AG09309 (cell line): ENCODE data around the gene PRELID1.
A peak's percentile ranks its signal among the peaks of the same experiment; 100 is the strongest.

Experiments used
- DNase-seq: peaks from one replicate; pipeline ENCODE4 v3.0.0-alpha.2; 2010; ENCODE audit warnings: low read depth
- H3K4me3 ChIP-seq: 2 replicates; pipeline ENCODE4 v1.5.1; 2011; ENCODE audit warnings: mild to moderate bottlenecking, low read depth, low read length, moderate library complexity; ENCODE audit not compliant: control insufficient read depth
- TF ChIP-seq, protein P1 (sequence below): IDR thresholded peaks from 2 replicates; pipeline ENCODE4 v1.5.1; 2011; ENCODE audit warnings: mild to moderate bottlenecking, low read depth, low read length, inconsistent platforms; ENCODE audit not compliant: insufficient read depth, control insufficient read depth; ENCODE audit errors: missing control alignments

The PRELID1 gene

DNA sequence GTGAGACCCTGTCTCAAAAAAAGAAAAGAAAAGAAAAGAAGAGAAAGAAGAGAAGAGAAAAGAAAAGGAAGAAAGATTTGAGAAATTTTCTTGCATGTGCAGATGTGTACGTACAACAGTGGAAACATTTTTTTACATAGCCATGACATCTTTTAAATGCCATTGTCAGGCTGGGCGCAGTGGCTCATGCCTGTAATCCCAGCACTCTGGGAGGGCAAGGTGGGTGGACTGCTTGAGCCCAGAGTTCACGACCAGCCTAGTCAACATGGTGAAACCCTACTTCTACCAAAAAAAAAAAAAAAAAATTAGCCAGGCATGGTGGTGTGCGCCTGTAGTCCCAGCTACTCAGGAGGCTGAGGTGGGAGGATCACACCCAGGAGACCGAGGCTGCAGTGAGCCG lies 41.3 kb downstream of the PRELID1 start:
- H3K4me3 ChIP-seq = no peak overlapping the region
- TF ChIP-seq, protein P1, sequence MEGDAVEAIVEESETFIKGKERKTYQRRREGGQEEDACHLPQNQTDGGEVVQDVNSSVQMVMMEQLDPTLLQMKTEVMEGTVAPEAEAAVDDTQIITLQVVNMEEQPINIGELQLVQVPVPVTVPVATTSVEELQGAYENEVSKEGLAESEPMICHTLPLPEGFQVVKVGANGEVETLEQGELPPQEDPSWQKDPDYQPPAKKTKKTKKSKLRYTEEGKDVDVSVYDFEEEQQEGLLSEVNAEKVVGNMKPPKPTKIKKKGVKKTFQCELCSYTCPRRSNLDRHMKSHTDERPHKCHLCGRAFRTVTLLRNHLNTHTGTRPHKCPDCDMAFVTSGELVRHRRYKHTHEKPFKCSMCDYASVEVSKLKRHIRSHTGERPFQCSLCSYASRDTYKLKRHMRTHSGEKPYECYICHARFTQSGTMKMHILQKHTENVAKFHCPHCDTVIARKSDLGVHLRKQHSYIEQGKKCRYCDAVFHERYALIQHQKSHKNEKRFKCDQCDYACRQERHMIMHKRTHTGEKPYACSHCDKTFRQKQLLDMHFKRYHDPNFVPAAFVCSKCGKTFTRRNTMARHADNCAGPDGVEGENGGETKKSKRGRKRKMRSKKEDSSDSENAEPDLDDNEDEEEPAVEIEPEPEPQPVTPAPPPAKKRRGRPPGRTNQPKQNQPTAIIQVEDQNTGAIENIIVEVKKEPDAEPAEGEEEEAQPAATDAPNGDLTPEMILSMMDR = no peak
- no peak for DNase-seq

DNA sequence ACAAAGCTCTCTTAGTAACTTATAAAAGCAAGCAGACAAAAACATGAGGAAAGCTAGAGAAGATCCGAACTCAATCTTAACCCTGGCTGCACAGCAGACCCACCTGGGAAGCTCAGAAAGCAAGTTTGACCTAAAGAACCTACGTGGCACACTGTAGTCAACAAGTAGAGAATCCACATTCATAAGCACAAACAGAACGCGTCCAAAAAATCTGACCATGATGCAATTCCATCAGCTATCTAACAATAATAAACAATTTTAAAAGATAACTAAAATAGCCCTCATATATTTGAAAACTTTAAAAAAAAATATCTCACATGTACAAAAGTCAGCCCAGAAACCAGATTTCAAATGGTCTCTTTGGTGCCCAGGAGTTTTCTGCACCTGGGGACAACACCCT lies 43.2 kb downstream of the PRELID1 start:
- TF ChIP-seq, protein P1 = no peak
- no peak overlapping the region for H3K4me3 ChIP-seq
- DNase-seq = no peak

DNA sequence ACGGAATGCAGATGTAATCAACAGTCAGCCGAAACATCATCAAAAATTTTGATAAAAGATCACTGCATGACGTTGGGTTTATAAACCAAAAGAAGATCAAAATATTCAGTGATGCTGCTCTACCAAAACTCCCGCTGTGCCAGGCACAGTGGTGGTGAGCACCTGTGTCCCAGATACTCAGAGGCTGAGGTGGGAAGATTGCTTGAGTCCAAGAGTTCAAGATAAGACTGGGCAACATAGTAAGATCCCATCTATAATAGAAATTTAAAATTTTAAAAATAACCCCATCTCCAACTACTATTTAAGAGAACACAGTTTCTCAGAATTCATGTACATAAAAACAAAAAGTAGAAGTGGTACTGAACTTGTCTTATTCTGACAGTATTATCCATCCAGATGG lies 44.1 kb downstream of the PRELID1 start:
- no peak for DNase-seq
- TF ChIP-seq, protein P1 = no peak
- no peak overlapping the region for H3K4me3 ChIP-seq

DNA sequence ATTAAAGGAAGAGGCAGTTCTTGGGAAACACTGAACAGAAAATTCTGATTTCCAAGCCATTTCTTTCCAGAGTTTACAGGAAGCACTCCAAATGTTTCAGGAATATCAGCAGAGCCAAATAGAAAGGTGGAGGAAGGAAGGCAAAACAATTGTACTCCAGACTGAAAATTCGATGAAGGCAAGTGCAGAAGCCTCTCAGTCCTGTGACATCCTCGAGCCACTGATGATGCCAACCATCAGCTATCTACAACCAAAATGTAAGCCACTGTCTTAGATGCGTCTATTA lies 45.7 kb downstream of the PRELID1 start:
- no peak overlapping the region for H3K4me3 ChIP-seq
- TF ChIP-seq, protein P1 = no peak
- DNase-seq = no peak

DNA sequence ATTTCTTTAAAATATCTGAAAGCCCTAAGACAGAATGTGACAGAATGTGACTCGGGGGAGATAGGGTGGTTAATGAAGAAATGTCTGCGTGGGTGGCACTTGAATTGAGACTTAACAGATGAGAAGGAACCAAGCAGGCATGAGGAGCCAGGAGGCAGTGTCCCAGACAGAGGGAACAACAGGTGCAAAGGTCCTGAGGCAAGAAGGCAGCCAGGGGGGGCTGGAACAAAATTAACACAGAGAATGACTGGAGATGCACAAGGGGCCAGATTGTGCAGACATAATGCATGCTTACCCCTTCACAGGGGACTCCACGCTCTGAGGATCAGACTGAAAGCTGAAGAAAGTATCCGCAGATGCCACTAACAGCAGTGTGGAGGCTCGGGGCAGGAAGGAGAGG lies 46.2 kb downstream of the PRELID1 start:
- DNase-seq = no peak
- TF ChIP-seq, protein P1 = no peak
- H3K4me3 ChIP-seq = no peak overlapping the region; the same call in 1 of the 2 replicates

DNA sequence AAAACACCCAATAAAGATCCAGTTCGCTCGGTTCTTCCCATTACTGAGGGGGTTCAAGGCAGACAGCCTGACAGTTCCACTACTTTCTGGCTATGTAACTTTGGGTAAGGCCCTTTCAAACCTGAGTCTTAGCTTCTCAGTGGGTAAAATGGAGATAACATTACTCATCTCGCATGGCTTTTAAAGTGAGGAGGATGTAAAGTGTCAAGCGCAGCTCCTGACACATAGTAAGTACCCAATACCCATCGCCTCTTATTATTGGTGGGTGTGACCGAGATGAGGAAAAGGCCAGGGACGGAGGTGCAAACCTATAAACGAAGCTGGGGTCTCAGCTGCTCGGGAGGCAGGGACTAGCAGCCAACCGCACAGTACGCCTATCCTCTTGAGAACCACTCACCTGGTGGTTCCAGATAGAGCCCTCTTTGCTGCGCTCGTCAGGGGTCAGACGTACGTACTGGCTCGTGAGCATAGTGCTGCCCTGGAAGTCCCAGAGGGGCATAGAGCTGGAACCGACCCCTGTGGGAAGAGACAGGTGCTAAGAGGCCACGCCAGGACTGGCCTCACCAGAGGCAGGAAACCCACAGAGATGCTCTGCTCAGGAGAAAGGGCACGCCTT lies 47.3 kb downstream of the PRELID1 start:
- TF ChIP-seq, protein P1 = no peak
- H3K4me3 ChIP-seq = peak overlapping the region; percentile 84
- DNase-seq = no peak
